Pancreas (tissue), 10 donors: ENCODE results near the gene CCDC40. TPM values are rescaled to one million over a fixed set of nuclear protein-coding genes. Genes with fewer than 3 reads are reported as not detected.
"Not testable (repeated sequence)": the region's sequence is repeated elsewhere in the genome, so short reads cannot be mapped to it uniquely, and the experiment has no call there.

Source experiments
- ATAC-seq, 4 donors: fragments of 200-7000 bp; cut with Tn5 transposase; one replicate each; pipeline versions ENCODE4 v1.8.0 to v1.9.1; 2020; ENCODE audit warnings: mild to moderate bottlenecking in 4 of 4, moderate library complexity in 4 of 4
- DNase-seq, 6 donors: peaks; one replicate each; pipeline ENCODE4 v3.0.0-alpha.2; 2020
- FAIRE-seq: peaks from 2 replicates; lab custom pipeline; 2012; peaks lifted over from hg19 to GRCh38; lab: Jason Lieb, UNC
- H3K27ac ChIP-seq, 4 donors: fragments of 200-600 bp; sonication (generic); 1 replicate in 3 of 4; 2 replicates in 1 of 4; pipeline versions ENCODE4 v1.5.0 to v1.8.0; 2020
- H3K27me3 ChIP-seq, 4 donors: fragments of 200-600 bp; one replicate each; pipeline ENCODE4 v1.8.0; 2021
- H3K36me3 ChIP-seq, 3 donors: fragments of 200-600 bp; sonication (generic) in 1 of 3; one replicate each; pipeline versions ENCODE4 v1.5.0 to v1.8.0; 2020 to 2021
- H3K4me1 ChIP-seq, 3 donors: fragments of 200-600 bp; one replicate each; pipeline ENCODE4 v1.8.0; 2021
- H3K4me3 ChIP-seq, 4 donors: fragments of 200-600 bp; sonication (generic) in 2 of 4; one replicate each; pipeline versions ENCODE4 v1.5.0 to v1.8.0; 2020 to 2021
- H3K9me3 ChIP-seq, 4 donors: fragments of 200-600 bp; one replicate each; pipeline ENCODE4 v1.8.0; 2021
- WGBS, 2 donors: extraction: QIAGEN DNeasy Blood & Tissue Kit; methylation state at CpG; one replicate each; pipeline ENCODE4 v1.1.7; 2013; 5-methylcytosine and 5-hydroxymethylcytosine counted together
- intact Hi-C, 3 donors: fragments of 100-400 bp; cut with DNase I; formaldehyde crosslinking; loops; one replicate each; pipeline versions ENCODE4 v1.11.1 to v1.14.2; 2022
- polyA plus RNA-seq, 2 donors: library from polyadenylated mRNA; stranded (reverse); fragments of 200-250 nt; gene quantifications; one replicate each; pipeline ENCODE4 v1.2.3, GENCODE V29; 2013
- total RNA-seq, 6 donors: library from RNA; stranded (reverse); fragmentation: NEBNext Ultra II Directional in 4 of 6; extraction: Animal tissue kit (Norgen Biotek cat#: 25700) in 4 of 6; gene quantifications; one replicate each; pipeline versions ENCODE4 v1.2.1 to v1.2.4, GENCODE V29; 2021 to 2023
- TF ChIP-seq, protein P1 (sequence below), 4 donors: fragments of 200-600 bp; sonication (generic) in 3 of 4; IDR thresholded peaks; one replicate each; pipeline versions ENCODE4 v1.5.0 to v1.8.0; 2021; ENCODE audit warnings: antibody characterized with exemption in 4 of 4
- donor health status: healthy with polysubstance abuse.
- donor health status: DM: no; HTN: no; CAD: no; lungs with moderate emphysema.
- donor health status: DM: no; HTN: no; CAD: no.
- donor health status: control.
- donor health status: control.
- donor health status: Bipolar disorder and iron deficiency.
- donor health status: DM: yes; HTN: yes; CAD: no.
- donor health status: DM: no; HTN: no; CAD: no.
- donor health status: DM: no; HTN: no; CAD: no.
- donor health status: DM: yes; HTN: yes; CAD: no.

Gene CCDC40
- total and polyA plus RNA-seq, 8 donors = 1.9 to 12.3 (median 3.4) TPM

DNA sequence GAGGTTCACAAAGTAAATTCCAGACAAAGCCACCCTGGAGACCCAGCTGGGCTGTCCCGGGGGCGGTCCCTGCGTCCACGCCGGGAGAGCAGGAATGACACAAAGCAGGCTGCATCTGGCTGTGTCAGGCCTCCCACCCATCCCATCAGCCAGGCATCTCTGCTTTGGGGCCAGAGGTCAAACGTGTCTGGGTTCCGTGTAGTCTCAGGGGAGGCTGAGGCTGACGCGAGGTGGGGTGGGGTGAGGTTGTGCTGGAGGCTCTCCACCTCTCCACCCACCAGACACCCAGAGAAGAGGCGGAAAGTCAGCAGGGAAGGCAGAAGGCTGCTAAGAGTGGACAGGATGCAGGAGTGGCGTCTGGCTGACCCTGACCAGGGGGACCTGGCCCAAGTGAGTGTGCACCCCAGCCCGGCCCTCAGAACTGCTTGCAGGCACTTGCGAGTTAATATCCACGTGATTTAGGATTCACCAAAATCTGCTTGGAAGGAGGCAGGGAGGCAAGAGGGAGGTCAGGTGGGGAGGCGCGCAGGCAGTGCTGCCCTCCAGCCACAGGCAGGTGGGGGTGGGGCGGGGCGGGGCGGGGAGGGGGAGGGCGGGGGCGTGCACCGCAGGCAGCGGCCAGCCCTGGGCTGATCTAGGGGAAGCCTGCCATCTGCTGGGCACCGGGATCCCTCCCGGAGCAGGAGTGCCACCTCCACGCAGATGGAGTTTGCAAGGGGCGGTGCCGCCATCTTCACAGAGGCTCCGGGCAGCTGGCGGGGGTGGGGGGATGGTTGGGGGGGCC is 45.1 kb upstream of the CCDC40 start:
- Histone ChIP-seq H3K27me3 (no peaks in the 10 kb centered on the region), H3K36me3 (no peaks in the 10 kb centered on the region), H3K27ac (no peak overlapping the region), H3K9me3 (no peaks in the 10 kb centered on the region), H3K4me3 (peak overlapping the region in 2 of 4 donors; percentile 12 to 39), H3K4me1 (peaks cover 22 to 63% (median 37%) of the 10 kb centered on the region in 3 donors)
- TF ChIP-seq, protein P1, sequence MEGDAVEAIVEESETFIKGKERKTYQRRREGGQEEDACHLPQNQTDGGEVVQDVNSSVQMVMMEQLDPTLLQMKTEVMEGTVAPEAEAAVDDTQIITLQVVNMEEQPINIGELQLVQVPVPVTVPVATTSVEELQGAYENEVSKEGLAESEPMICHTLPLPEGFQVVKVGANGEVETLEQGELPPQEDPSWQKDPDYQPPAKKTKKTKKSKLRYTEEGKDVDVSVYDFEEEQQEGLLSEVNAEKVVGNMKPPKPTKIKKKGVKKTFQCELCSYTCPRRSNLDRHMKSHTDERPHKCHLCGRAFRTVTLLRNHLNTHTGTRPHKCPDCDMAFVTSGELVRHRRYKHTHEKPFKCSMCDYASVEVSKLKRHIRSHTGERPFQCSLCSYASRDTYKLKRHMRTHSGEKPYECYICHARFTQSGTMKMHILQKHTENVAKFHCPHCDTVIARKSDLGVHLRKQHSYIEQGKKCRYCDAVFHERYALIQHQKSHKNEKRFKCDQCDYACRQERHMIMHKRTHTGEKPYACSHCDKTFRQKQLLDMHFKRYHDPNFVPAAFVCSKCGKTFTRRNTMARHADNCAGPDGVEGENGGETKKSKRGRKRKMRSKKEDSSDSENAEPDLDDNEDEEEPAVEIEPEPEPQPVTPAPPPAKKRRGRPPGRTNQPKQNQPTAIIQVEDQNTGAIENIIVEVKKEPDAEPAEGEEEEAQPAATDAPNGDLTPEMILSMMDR (IDR thresholded peaks at IDR 0.05) = peak; percentile 46 to 70 (median 58)
- FAIRE-seq = no peak
- peak; percentile 82 to 94 (median 88) for DNase-seq
- 29 to 50% methylated on average over 14 to 26 of the region's 30 CpGs for WGBS, 2 donors
- intact Hi-C loops = loop anchor here in 1 of 3 donors (5.0 kb wide), 2 partner anchors 184 to 199 kb away; no protein-coding TSS in a partner anchor
- ATAC-seq = peak; percentile 80 to 88 (median 85)

DNA sequence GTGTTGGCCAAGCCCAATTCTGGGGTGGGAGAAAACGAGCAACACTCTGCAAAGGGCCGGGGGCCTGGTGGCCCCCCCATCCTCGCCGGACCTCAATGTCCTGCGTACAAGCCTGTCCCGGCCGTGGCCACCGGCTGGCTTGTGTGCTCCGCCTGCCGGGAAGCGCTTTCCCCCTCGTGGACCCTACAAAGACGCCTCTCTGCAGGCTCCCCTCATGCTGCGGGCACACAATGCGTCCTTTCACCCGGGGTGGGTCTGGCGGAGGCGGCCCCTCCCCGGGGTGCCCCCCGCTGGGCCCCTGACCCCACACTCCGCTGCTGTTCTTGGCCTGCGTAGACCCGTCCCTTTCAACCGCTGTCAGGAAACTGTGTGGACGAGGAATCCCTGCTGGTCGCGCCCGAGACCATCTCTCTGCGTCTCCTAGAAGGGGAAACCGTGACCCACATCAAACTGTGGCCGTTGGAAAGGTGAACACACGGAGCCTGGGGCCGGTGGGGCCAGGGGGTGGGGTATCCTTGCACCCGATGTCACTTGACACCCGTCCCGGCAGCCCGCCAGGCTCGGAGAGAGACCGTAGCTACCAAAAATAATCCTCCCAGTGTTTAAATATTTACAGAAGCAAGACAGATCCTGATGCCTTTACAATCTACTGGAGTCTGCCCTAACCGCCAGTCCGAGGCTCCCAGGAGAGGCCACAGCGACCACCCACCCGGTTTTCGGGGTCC is 44.4 kb upstream of the CCDC40 start:
- ATAC-seq (peak; percentile 19 to 33 (median 28)), DNase-seq (peak in 3 of 6 donors; percentile 64 to 81 (median 65)), FAIRE-seq (no peak)
- TF ChIP-seq, protein P1 (IDR thresholded peaks at IDR 0.05) = peak in 1 of 4 donors; percentile 10
- intact Hi-C loops = loop anchor here in 1 of 3 donors (5.0 kb wide), 2 partner anchors 185 to 200 kb away; no protein-coding TSS in a partner anchor
- no peaks in the 10 kb centered on the region for H3K27me3 ChIP-seq
- no peaks in the 10 kb centered on the region for H3K9me3 ChIP-seq
- WGBS, 2 donors = 5 to 12% methylated on average over 43 to 44 of the region's 44 CpGs
- peak overlapping the region in 2 of 4 donors; percentile 12 to 39 for H3K4me3 ChIP-seq
- H3K36me3 ChIP-seq = no peaks in the 10 kb centered on the region
- H3K27ac ChIP-seq = peak overlapping the region; percentile 10 to 47 (median 28)
- H3K4me1 ChIP-seq = peaks cover 22 to 59% (median 37%) of the 10 kb centered on the region in 3 donors

DNA sequence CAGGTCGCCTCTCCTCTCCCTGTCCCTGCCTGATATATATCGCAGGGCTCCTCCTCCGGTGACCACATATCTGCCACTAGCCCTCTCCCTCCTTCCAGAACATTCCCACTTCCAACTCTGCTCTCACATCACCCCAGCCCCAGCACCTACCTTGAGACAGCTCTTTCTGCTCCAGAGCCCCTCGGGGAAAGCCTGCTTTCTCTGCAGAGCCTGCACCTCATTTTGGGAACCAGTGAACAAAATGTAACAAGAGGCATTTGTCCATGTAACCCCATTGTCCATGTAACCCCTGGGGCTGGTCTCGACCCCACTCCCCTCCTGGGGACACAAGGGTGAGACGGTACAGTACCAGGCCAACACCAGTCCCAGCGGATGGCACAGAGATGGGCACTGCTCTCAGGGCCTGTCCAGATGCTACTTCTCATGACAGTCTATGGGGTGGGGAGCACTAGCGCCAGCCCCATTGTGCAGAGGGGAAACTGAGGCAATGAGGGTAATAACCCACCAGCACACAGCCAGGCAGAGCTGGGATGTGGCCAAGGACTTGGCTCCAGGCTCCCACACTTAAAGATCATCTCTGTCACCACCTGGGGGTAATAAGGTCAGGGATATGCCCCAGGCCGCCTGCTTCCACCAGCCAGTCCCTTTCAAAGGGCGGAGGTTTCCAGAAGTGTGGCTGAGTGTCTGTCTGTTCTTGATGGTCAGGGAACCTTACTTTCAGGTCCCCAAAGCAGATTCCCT is 43.6 kb upstream of the CCDC40 start:
- Histone ChIP-seq H3K27ac (peak overlapping the region; percentile 13 to 47 (median 42)), H3K9me3 (no peaks in the 10 kb centered on the region), H3K27me3 (no peaks in the 10 kb centered on the region), H3K4me3 (no peak overlapping the region), H3K36me3 (no peaks in the 10 kb centered on the region), H3K4me1 (peaks cover 22 to 53% (median 36%) of the 10 kb centered on the region in 3 donors)
- peak in 3 of 4 donors; percentile 1 to 21 (median 3) for ATAC-seq
- intact Hi-C loops = loop anchor here in 1 of 3 donors (5.0 kb wide), 2 partner anchors 186 to 201 kb away; no protein-coding TSS in a partner anchor
- WGBS, 2 donors = 60 to 69% methylated on average over 10 of the region's 10 CpGs
- TF ChIP-seq, protein P1 (IDR thresholded peaks at IDR 0.05) = no peak
- FAIRE-seq = no peak
- no peak for DNase-seq

DNA sequence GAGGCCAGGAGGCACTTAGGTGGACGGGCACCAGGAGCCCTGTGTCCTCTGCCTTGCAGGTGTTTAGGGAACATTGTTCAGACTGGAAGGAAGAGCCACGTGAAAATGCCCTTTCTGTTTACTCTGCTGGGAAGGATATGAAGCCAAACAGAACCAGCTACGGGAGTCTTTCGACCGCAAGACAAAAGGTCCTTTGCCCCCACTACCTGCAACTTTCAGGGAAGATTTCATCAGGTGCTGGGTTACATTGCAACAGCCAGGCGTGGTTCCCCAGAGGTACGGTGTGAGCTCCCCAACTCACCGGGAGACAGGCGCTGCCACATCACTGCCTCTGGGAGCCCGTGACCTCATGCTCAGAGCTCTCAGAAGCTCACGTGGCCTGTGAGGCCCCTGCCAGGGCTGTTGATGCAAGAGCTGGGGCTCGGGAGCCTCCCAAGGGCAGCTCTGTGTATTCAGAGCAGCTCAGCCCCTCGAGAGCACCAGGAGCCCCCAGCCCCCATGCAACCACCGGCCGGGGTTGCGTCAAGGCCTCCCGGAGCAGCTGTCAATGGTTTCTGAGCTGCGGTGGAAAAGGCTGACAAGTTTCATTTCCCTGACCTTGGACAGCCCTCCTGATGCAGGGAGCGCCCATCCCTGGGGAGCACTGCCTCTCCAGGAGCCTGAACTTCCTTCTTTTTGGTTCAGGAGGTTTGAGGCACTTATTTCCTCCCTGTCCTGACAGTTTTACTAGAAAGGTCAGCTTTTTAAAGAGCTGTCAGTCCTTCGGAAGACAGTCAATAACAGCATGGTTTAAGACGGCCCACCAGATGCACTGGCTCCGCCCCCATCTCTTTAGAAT is 42.8 kb upstream of the CCDC40 start:
- no peak for FAIRE-seq
- Histone ChIP-seq H3K4me3 (no peak overlapping the region), H3K27ac (peak overlapping the region in 3 of 4 donors; percentile 41 to 47 (median 43)), H3K9me3 (no peaks in the 10 kb centered on the region), H3K4me1 (peaks cover 22 to 45% (median 28%) of the 10 kb centered on the region in 3 donors), H3K36me3 (no peaks in the 10 kb centered on the region), H3K27me3 (no peaks in the 10 kb centered on the region)
- peak; percentile 59 to 82 (median 74) for DNase-seq
- TF ChIP-seq, protein P1 (IDR thresholded peaks at IDR 0.05) = no peak
- 34 to 40% methylated on average over 22 of the region's 22 CpGs for WGBS, 2 donors
- intact Hi-C loops = loop anchor here in 1 of 3 donors (5.0 kb wide), 2 partner anchors 186 to 201 kb away; no protein-coding TSS in a partner anchor
- ATAC-seq = peak; percentile 49 to 68 (median 56)

DNA sequence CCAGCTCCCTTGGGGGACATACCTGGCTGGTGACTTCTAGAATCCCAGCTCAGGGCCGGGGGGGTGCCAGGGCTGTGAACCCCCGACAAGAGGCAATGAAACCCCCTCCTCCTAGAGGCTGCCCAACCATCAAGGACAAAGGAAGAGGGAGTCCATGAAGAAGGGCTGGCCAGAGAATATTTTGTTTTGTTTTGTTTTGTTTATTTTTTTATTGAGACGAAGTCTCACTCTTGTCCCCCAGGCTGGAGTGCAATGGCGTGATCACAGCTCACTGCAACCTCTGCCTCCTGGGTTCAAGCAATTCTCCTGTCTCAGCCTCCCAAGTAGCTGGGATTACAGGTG is 42.2 kb upstream of the CCDC40 start:
- peaks cover 22 to 39% (median 25%) of the 10 kb centered on the region in 3 donors for H3K4me1 ChIP-seq
- not testable (repeated sequence) for H3K4me3 ChIP-seq, H3K36me3 ChIP-seq, FAIRE-seq, H3K27me3 ChIP-seq, DNase-seq, H3K9me3 ChIP-seq, ATAC-seq
- WGBS, 2 donors = 68 to 72% methylated on average over 4 of the region's 4 CpGs
- intact Hi-C loops = loop anchor here in 1 of 3 donors (5.0 kb wide), 2 partner anchors 187 to 202 kb away; no protein-coding TSS in a partner anchor
- peak overlapping the region in 3 of 4 donors; percentile 41 to 47 (median 43) for H3K27ac ChIP-seq
